GM18499 (cell line): ENCODE data around the gene GM2A.

ENCODE experiments used
- ATAC-seq: cut with Tn5 transposase; IDR thresholded peaks from one replicate; pipeline ENCODE4 v1.9.1; 2021; ENCODE audit warnings: moderate number of reproducible peaks; ENCODE audit not compliant: insufficient read depth, unreplicated experiment

Gene GM2A

GRCh38 chr5:151318850-151319732 is 66.1 kb downstream of the GM2A start:
- ATAC-seq = peak; percentile 70
